HS-5 (cell line): ENCODE data around the gene FGFR3.

ENCODE experiments used
- DNase-seq: peaks from one replicate; pipeline ENCODE4 v3.0.0-alpha.2; 2012; ENCODE audit warnings: low read depth

The FGFR3 gene

DNA sequence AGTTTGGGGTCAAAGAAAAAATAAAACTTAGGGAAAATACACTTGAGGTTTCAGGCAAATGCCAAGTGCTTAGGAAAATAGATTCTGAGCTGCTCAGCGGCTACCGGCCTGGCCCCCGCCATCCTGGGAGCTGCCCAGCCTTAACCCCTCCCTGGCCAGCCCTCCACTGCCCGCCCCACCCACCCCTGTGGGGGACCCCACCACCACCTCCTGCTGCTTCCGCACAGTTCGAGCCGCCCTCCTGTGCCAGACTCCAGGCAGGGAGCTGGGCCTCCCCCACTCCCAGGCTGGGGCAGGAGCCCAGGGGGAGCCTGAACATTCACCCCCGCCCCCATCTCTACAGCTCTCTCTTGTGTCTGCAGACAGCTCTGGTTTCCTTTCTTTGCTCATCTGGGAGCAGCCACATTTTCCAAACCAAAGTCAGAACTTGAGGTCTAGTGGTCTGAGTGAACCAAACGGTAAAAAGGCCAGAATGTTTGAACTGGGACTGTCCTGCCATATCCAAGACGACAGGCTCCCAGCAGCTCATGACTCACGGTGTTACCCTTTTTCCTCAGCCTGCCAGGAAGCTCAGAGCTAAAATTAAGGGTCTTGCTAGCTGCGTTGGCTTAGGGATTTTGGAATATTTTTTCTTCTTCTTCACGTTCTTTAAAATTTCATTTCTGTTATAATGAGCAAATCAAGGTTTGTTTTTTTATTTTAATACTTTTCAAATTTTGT, 4.7 kb upstream of the FGFR3 start:
- no peak for DNase-seq

DNA sequence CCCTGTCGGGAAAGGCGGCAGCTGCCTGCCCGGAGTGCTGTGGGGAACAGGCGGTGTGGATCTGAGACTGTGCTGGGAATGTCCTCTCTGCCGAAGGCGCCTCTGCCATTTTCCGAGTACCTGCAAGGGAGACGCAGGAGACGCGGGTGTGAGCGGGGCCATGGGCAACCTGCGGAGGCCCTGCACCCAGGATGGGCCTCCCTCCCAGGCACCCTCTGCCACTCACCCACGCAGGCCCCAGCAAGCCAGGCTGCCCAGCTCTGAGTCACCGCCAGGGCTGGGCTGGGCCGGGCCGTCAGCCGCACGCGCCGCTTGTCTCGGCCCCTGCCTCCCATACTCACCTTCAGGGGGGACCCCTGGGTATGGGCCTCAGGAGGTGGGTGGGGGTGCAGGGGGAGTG, 3.5 kb upstream of the FGFR3 start:
- DNase-seq, result no peak

DNA sequence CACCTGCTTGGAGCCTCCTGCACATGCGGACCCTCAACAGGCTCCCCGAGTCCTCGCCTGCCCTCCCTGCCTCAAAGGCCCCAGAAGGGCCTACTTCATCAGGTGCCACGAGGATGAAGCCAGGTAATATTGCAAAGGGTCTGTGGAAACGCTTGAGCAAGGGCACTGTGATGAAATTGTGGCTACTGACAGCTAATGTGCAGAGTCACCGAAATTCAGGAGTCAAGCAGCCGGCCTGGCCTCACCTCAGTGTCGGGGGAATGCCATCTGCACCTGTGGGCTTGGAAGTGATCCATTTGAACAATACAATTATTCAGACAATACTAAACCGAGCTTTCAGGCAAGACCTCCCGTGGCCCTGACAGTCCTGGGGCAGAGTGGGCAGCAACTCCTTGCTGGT, 3.1 kb upstream of the FGFR3 start:
- no peak for DNase-seq

DNA sequence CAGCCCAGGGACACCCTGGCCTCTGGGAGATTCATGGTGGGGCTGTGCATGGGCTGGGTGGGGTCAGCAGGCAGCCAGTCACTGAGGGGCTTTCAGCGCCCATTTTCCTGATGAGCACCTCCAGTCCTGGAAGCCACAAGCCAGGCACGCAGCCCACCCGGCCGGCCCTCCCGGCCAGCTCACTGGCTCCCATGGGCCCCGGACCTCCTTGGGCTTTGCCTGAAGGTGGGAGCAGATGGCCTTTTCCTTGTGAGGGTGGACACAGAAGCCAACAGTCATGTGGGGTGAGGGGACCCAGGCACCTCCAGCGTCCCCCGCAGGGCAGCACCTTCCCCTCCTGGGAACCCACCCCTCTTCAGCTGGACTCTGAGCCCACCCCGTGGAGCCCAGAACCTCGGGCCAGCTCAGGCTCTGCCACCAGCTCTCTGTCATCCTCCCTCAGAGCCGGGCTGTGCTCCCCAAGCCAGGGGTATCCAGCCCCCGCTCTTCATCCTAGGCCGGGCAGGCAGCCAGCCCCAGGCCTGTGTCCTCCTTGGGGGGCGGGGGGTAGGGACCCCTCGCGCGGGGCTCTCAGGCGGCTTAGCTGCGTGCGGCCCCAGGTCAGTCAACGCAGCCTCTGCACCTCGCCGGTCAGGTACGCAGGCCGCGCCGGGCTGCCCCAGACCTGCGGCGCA, 798 bp upstream of the FGFR3 start:
- DNase-seq, result no peak

DNA sequence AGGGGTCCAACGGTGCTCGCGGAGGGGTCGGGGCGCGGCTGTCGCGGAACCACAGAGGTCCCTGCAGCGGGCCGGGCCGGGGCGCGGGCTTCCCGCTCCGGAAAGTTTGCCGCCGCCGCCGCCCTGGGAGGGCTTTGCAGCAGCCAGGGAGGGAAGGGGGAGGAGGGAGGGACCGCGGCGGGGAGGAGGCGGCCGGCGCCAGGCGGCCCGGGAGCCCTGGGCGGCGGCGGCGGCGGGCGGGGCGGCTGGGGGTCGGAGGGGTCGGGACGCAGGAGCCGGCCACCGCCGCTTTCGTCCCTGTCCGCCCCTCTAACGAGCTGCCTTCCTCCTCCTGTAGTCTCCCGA, 375 bp downstream of the FGFR3 start:
- DNase-seq, result no peak

DNA sequence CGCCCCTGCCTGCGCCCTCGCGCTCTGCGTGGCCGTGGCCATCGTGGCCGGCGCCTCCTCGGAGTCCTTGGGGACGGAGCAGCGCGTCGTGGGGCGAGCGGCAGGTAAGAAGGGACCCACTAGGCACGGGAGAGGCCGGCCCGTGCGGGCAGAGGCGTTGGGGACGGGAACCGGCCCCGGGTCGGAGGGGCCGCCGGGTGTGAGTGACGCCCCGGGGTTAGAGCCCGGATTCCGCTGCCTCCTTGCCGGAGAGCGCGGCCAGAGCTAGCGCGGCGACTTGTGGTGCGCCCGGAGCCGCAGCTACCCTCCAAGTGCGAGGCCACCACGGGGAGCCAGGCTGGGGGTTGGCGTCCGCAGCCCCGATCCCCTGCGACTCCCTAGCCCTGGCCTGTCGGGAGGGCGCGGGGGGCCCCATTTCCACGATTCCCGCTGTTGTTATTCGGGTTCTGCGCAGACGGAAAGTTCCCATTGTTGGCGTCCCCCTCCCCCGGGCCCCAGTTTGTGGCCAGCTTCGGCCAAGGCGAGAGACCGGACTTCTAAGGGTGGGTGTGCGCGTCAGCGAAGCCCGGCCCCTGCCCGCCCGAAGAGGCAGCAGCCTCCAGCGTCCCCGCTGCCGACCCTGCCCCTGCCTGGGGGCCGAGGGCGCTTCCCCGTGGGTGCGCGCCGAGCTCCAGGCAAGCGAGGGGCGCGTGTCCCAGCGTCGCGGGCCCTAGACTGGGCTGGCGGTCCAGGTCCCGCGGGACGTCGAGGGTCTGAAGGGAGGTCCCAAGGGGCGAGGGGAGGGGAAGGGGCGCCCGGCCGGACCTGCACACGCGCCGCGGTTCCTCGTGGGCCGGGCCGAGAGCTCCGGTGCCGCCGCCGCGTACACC, 1.1 kb downstream of the FGFR3 start:
- DNase-seq, result no peak

DNA sequence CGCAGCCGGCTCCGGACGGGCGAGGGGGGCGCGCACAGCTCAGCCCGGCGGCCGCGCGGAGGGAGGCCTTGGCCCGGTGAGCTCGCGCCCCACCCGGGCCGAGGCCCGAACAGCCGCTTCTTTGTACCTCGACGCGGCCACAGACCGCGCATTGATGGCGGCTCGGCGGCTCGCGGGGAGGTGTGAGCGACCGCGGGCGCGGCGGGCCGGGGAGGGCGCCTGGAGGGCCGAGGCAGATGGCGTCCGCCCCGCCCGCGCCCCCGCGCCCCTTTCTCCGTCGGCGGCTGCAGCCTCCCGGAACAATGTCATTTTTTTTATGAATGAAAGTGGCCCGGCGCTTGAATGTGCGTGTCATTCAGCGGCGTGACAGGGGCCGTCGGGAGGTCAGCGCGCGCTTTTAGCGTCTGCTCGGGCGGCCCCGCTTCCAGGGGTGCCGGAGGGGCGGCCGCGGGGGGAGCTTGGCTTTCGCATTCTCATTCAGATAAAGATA, 1.8 kb downstream of the FGFR3 start:
- DNase-seq, result no peak

DNA sequence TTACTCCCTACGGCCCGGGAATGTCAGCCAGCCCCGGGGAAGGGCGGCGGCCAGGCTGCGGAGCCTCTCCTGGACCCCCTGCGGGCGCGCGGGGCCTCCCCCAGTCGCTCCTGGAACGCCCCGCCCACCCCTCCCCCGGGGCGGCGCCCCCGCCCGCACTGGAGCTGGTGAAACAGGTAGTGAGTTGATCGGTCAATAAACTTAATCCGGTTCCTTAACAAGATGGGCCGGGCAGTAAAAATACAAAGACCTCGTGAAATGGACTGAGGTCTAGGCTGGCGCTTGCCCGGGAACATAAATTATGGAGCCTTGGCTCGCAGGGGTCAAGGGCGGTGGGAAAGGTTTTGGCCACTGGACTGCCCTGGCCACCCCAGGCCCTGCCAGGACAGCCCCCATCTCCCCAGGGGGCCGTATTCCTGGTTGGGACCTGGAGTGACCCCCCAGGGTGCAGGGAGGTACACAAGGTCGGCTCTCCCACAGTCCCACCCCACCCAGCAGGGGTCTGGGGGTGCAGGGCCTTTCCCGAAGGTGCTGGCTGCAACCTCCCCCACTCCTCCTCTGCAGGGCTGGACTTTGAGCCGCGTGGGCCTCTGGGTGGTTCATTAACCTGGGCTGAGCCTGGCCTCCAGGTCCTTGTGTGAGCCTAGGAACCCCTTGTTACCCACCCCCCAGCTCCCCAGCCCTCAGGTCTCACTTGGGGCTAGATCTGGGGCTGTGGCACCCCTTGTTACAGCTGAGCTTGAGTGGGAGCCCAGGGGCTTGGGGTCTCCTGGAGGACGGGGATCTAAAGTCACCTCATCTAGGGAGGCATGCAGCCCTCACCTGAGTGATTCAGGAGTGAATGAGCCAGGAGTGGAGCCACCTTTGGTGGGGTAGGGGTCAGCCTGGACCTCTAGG, 2.5 kb downstream of the FGFR3 start:
- no peak for DNase-seq

DNA sequence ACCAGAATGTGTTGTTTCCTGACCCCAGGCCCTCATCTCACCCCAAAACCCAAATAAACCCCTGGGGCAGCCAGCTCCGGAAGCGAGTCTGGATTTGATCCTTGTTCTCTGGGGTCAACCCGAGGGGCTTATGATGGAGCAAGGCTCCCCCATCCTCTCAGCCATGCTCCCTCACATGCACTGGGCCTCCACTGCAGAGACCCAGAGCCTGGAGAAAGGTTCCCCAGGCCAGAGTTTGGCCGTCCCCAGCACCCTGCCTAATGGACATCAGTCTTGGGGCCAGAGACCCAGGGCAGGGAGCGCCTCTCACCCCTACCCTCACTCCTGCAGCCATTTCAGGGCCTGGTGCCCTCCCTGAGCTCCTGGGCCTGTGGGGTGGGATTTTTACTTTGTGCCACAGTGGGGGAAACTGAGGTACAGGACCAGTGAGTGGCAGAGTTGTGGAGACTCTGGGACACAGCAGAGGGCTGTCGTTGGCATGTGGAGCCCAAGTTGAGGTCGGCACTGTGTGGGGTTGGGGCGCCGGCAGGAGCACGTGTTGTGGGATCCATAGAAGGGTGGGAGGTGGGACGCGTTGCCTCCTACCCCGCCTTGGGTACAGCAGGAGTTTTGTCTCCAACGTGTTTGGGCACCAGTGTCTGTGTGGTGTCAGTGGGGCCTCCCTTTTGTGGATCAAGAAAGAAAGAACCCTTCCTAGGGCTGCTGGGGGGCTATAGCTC, 3.6 kb downstream of the FGFR3 start:
- no peak for DNase-seq

DNA sequence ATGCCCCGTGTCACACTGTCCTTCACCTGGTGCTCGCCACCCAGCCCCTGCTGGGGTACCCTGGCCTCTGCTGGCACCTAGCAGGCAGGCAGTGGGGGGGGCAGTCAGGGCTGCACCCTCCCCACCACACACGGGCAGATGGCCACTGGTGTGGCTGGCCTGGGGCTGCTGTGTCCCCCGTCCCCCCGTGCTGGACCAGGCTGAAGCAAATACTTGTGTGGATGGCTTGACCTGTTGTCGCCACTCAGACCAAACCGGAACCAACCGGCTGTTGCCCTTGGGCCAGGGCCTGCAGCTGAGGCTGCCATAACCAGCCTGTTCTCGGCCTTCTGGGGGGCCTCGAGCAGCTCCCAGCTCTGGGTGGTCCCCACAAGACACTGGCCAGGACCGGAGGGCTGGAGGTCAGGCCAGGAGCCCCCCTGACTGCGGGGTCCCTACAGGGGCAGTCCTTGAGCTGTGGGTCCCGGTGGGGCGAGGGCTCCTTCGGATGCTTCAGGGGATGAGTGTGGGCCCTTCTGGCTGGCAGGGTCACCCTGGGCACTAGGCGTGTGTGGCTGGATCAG, 4.3 kb downstream of the FGFR3 start:
- DNase-seq, result no peak

DNA sequence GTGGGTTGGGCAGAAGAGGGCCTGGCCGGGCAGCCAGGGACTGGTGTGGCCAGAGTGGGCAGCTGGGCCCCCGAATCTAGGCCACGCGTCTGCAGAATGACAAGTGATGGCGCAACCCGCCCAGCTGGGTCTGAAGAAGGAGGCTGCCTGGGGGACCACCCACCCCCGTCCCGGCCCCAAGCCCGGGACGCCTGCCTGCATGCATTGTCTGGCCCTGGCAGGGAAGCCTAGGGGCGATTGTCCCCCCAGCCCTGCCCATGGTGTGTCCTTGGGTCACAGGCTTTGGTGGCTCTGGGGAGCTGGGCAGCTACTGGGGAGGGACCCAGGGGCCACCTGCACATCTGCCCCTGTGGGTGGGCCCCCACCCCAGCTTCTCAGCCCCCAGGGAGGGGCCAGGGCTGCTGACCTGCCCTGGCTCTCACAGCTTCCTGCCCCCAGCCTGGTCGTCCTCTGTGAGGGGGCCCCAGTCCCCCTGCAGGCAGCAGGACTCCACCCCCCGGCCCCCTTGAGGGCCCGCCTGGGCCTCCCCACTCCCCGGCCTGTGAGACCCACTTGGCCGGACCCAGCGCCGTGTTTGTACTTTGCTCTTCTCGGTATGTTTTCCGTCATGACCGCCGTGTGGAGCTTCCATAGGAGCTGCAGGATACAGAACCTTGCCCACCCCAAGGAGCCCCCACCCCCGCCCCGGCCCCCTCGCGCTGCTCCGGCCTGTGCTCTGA, 4.9 kb downstream of the FGFR3 start:
- no peak for DNase-seq

DNA sequence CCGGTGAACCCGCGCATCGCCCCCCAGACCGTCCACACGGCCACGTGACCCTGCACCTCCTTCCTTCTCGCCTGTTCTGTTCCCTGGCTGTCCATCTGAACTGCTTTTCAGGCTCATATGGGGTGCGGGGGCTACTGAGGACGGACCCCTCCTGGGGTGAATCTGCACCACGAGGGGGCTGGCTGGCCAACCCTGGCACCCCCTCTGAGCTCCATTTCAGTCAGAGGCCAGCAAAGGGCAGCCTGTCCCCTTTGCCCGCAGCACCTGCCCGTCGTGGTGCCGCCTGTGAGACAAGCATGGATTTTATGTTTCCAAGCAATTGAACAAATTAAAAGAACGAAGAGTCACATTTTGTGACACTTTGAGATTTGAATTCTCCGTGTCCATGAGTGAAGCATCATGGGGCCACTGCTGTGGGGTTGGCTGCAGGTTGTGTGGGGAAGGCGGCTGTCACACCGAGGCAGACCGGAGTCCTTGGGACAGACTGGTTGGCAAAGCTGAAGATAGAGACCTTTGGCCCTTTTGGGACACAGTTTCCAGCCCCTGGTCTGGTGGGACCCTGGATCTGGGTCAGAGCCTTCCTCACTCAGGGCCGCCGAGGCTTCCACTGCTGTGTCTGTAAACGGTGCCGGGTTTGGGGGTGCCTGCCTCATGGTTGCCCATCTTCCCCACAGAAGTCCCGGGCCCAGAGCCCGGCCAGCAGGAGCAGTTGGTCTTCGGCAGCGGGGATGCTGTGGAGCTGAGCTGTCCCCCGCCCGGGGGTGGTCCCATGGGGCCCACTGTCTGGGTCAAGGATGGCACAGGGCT, 5.7 kb downstream of the FGFR3 start:
- DNase-seq, result no peak

DNA sequence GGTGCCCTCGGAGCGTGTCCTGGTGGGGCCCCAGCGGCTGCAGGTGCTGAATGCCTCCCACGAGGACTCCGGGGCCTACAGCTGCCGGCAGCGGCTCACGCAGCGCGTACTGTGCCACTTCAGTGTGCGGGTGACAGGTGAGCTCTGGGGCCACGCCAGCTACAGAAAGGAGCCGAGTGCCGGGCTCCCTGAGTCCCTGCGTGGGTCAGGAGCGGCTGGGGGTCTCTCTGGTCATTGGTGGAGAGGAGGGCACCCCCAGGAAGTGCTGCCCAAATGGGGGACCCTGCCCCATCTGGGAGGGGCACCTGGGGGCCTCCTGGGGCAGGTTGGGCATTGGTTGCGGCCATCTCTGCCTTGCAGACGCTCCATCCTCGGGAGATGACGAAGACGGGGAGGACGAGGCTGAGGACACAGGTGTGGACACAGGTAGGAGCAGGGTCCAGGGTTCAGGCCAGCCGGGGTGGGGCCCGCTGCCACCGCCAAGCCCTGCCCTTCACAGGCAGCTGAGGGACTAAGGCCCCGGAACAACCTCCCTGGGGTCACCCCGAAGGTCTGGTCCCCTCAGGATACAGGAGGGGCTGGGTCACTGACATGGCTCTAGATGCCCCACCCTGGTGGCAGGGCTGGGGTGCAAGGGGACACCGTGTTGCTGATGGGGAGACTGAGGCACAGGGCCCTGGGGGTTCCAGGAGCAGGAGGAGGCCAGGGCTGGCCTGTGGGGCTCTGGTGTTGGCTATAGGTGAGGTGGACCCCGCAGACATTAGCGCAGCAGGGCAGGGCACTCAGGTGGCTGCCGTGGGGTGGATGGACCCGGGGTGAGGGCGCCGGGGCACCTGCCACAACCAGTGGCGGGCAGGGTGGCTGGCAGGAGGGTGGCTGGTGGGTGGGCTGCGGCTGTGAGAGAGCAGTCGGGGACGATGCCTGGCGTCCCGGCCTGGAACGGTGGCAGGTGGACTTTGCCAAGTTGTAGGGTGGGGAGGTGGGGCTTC, 6.6 kb downstream of the FGFR3 start:
- no peak for DNase-seq

DNA sequence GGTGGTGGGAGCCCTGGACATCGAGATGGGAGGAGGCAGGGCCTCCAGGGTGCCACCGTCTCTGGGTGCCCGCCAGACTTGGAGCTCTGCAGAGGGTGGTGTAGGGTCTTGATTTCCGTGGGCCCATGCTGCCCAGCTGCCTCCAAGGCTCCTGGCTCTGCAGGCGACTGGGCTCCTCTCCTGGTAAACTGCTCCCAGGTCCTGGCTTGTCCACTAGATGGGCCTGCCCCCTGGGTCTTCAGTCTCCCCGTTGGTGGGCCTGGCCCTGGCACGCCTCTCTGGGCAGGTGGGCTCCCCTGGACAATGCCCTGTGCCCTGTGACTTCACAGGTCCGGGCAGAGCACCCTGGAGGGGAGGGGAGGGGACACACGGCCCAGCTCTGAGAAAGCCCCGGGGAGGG, 7.7 kb downstream of the FGFR3 start:
- no peak for DNase-seq

DNA sequence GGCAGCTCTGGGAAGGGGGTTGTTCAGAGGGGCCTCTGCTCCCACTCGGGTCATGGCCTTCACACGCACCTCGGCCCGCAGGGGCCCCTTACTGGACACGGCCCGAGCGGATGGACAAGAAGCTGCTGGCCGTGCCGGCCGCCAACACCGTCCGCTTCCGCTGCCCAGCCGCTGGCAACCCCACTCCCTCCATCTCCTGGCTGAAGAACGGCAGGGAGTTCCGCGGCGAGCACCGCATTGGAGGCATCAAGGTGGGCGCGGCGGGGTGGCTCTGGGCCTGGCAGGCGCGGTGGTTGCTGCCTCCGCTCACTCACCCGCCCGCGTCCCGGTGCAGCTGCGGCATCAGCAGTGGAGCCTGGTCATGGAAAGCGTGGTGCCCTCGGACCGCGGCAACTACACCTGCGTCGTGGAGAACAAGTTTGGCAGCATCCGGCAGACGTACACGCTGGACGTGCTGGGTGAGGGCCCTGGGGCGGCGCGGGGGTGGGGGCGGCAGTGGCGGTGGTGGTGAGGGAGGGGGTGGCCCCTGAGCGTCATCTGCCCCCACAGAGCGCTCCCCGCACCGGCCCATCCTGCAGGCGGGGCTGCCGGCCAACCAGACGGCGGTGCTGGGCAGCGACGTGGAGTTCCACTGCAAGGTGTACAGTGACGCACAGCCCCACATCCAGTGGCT, 8.3 kb downstream of the FGFR3 start:
- no peak for DNase-seq

DNA sequence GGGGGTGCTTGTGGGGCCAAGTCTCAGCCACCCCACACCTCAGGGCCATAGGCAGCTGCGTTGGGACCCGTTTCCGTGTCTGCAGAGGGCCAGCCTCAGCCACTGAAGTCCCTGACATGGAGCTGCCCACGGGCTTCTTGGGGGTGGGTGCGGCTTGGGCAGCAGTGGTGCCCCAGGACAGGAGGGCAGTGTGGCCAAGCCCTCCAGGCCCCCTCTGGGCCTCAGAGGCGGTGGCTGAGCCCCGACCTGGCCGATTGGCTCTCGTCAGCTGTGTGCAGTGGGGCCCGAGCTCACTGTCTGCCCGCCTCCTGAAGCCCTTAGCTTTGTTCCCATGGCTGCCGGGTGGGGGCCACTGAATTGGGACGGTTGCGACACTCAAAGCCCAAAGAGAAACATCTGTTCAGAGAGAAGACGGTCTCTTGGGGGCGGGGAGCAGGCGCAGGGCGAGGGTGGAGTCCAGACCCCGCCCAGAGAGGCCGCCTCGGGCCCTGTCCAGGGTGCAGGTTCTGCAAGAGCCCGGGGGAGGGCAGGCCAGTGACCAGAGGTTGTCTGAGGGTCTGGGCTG, 9.1 kb downstream of the FGFR3 start:
- no peak for DNase-seq
